ENCODE measurements around the gene BLACAT1. TPM values are rescaled to one million over a fixed set of nuclear protein-coding genes. Genes with fewer than 3 reads are reported as not detected.

Gene BLACAT1
- total and polyA plus RNA-seq, 2 of the 13 experiments (the other 11 are each of a cell fraction or from before 2014, with no cell fraction given), result 1.2 to 2.8 TPM

GRCh38 chr1:205500240-205501233 is 44.7 kb upstream of the BLACAT1 start (continued):
- TF ChIP-seq, protein P1, sequence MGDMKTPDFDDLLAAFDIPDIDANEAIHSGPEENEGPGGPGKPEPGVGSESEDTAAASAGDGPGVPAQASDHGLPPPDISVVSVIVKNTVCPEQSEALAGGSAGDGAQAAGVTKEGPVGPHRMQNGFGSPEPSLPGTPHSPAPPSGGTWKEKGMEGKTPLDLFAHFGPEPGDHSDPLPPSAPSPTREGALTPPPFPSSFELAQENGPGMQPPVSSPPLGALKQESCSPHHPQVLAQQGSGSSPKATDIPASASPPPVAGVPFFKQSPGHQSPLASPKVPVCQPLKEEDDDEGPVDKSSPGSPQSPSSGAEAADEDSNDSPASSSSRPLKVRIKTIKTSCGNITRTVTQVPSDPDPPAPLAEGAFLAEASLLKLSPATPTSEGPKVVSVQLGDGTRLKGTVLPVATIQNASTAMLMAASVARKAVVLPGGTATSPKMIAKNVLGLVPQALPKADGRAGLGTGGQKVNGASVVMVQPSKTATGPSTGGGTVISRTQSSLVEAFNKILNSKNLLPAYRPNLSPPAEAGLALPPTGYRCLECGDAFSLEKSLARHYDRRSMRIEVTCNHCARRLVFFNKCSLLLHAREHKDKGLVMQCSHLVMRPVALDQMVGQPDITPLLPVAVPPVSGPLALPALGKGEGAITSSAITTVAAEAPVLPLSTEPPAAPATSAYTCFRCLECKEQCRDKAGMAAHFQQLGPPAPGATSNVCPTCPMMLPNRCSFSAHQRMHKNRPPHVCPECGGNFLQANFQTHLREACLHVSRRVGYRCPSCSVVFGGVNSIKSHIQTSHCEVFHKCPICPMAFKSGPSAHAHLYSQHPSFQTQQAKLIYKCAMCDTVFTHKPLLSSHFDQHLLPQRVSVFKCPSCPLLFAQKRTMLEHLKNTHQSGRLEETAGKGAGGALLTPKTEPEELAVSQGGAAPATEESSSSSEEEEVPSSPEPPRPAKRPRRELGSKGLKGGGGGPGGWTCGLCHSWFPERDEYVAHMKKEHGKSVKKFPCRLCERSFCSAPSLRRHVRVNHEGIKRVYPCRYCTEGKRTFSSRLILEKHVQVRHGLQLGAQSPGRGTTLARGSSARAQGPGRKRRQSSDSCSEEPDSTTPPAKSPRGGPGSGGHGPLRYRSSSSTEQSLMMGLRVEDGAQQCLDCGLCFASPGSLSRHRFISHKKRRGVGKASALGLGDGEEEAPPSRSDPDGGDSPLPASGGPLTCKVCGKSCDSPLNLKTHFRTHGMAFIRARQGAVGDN (CRISPR knock-in tag; IDR thresholded peaks at IDR 0.05), result peak; percentile 59
- TF ChIP-seq ZNF292 (CRISPR knock-in tag; IDR thresholded peaks at IDR 0.05; ENCODE audit: borderline replicate concordance, low read depth) (peak; percentile 84), GMEB2 (CRISPR knock-in tag; IDR thresholded peaks at IDR 0.05; ENCODE audit: low read depth) (no peak), ZNF143 (CRISPR knock-in tag; IDR thresholded peaks at IDR 0.05) (no peak), HNF4A (CRISPR knock-in tag; IDR thresholded peaks at IDR 0.05) (peak; percentile 82), RFX1 (IDR thresholded peaks at IDR 0.05) (no peak), HNF4G (IDR thresholded peaks at IDR 0.05; ENCODE audit: borderline replicate concordance, low read depth, low read length) (no peak), HNF4G (CRISPR knock-in tag; IDR thresholded peaks at IDR 0.05; ENCODE audit: borderline replicate concordance, low read depth) (peak; percentile 37; the same call in 1 of the 2 replicates), PHF21A (CRISPR knock-in tag; IDR thresholded peaks at IDR 0.05) (peak; percentile 45; the same call in 1 of the 2 replicates), HCFC1 (IDR thresholded peaks at IDR 0.05; ENCODE audit: low read depth, low read length) (no peak)
- TF ChIP-seq, protein P2, sequence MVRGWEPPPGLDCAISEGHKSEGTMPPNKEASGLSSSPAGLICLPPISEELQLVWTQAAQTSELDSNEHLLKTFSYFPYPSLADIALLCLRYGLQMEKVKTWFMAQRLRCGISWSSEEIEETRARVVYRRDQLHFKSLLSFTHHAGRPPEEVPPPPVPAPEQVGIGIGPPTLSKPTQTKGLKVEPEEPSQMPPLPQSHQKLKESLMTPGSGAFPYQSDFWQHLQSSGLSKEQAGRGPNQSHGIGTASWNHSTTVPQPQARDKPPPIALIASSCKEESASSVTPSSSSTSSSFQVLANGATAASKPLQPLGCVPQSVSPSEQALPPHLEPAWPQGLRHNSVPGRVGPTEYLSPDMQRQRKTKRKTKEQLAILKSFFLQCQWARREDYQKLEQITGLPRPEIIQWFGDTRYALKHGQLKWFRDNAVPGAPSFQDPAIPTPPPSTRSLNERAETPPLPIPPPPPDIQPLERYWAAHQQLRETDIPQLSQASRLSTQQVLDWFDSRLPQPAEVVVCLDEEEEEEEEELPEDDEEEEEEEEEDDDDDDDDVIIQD (CRISPR knock-in tag; IDR thresholded peaks at IDR 0.05; ENCODE audit: low read depth), result 0 out of 2 replicates have a peak, but pooled peaks have one; percentile 30
- TF ChIP-seq, protein P3, sequence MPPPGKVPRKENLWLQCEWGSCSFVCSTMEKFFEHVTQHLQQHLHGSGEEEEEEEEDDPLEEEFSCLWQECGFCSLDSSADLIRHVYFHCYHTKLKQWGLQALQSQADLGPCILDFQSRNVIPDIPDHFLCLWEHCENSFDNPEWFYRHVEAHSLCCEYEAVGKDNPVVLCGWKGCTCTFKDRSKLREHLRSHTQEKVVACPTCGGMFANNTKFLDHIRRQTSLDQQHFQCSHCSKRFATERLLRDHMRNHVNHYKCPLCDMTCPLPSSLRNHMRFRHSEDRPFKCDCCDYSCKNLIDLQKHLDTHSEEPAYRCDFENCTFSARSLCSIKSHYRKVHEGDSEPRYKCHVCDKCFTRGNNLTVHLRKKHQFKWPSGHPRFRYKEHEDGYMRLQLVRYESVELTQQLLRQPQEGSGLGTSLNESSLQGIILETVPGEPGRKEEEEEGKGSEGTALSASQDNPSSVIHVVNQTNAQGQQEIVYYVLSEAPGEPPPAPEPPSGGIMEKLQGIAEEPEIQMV (CRISPR knock-in tag; IDR thresholded peaks at IDR 0.05; ENCODE audit: low read depth), result no peak
- TF ChIP-seq, protein P4, sequence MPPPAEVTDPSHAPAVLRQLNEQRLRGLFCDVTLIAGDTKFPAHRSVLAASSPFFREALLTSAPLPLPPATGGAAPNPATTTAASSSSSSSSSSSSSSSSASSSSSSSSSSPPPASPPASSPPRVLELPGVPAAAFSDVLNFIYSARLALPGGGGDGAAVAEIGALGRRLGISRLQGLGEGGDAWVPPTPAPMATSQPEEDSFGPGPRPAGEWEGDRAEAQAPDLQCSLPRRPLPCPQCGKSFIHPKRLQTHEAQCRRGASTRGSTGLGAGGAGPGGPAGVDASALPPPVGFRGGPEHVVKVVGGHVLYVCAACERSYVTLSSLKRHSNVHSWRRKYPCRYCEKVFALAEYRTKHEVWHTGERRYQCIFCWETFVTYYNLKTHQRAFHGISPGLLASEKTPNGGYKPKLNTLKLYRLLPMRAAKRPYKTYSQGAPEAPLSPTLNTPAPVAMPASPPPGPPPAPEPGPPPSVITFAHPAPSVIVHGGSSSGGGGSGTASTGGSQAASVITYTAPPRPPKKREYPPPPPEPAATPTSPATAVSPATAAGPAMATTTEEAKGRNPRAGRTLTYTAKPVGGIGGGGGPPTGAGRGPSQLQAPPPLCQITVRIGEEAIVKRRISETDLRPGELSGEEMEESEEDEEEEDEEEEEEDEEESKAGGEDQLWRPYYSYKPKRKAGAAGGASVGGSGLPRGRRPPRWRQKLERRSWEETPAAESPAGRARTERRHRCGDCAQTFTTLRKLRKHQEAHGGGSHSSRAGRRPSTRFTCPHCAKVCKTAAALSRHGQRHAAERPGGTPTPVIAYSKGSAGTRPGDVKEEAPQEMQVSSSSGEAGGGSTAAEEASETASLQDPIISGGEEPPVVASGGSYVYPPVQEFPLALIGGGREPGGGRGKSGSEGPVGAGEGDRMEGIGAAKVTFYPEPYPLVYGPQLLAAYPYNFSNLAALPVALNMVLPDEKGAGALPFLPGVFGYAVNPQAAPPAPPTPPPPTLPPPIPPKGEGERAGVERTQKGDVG (CRISPR knock-in tag; IDR thresholded peaks at IDR 0.05; ENCODE audit: borderline replicate concordance), result no peak

Measured in HepG2 (cell line).